RCC 7860 (cell line): ENCODE results near the gene JUNB.
"Not testable (repeated sequence)": the region's sequence is repeated elsewhere in the genome, so short reads cannot be mapped to it uniquely, and the experiment has no call there.

ENCODE experiments used
- DNase-seq: peaks from one replicate; pipeline ENCODE4 v3.0.0-alpha.2; 2015; ENCODE audit warnings: low spot score
- FAIRE-seq: peaks from 2 replicates; lab custom pipeline; 2012; peaks lifted over from hg19 to GRCh38; lab: Jason Lieb, UNC

The JUNB gene

GRCh38 chr19:12802267-12803106 lies 11.2 kb downstream of the JUNB start:
- DNase-seq (no peak), FAIRE-seq (no peak)

GRCh38 chr19:12804051-12804450 lies 12.8 kb downstream of the JUNB start:
- FAIRE-seq = no peak
- DNase-seq = no peak

- FAIRE-seq = no peak
These were observed 15.2 kb downstream of the JUNB start, which contains the start of gene RNASEH2A for GRCh38 chr19:12806242-12807081. Gene RNASEH2A, plus strand, starts transcription at chr19:12806584. Its CDS starts 90 bp downstream, at chr19:12806674.

GRCh38 chr19:12815088-12815487 lies 23.8 kb downstream of the JUNB start:
- FAIRE-seq = no peak
- no peak for DNase-seq

More at GRCh38 chr19:12806242-12807081, 15.2 kb downstream of the JUNB start, which contains the start of gene RNASEH2A:
- peak; percentile 64 for DNase-seq

GRCh38 chr19:12817188-12817587 lies 25.9 kb downstream of the JUNB start:
- not testable (repeated sequence) for DNase-seq

GRCh38 chr19:12817810-12818209 lies 26.5 kb downstream of the JUNB start:
- not testable (repeated sequence) for DNase-seq, FAIRE-seq

More at GRCh38 chr19:12817188-12817587, 25.9 kb downstream of the JUNB start:
- FAIRE-seq = not testable (repeated sequence)

GRCh38 chr19:12821761-12822160 lies 30.5 kb downstream of the JUNB start:
- FAIRE-seq (no peak), DNase-seq (peak; percentile 33)

GRCh38 chr19:12825254-12826131 lies 34.2 kb downstream of the JUNB start:
- FAIRE-seq (no peak), DNase-seq (no peak)

- FAIRE-seq (no peak), DNase-seq (no peak)
These were observed 37.2 kb downstream of the JUNB start for GRCh38 chr19:12828494-12828893.

- no peak for FAIRE-seq
- no peak for DNase-seq
These were observed 42.1 kb downstream of the JUNB start for GRCh38 chr19:12833418-12833737.

GRCh38 chr19:12833738-12834565 lies 42.7 kb downstream of the JUNB start:
- no peak for DNase-seq
- FAIRE-seq = no peak

- DNase-seq = no peak
- no peak for FAIRE-seq
These were observed 43.3 kb downstream of the JUNB start, which contains the start of gene RTBDN for GRCh38 chr19:12834566-12834943. Gene RTBDN, minus strand, starts transcription at chr19:12834579. Its CDS starts 4,600 bp downstream, at chr19:12829979.

GRCh38 chr19:12834976-12835757 lies 43.9 kb downstream of the JUNB start:
- FAIRE-seq = no peak
- no peak for DNase-seq

- no peak for FAIRE-seq
- no peak for DNase-seq
These were observed 45.2 kb downstream of the JUNB start for GRCh38 chr19:12836529-12836863.

- peak; percentile 63 for DNase-seq
- no peak for FAIRE-seq
These were observed 45.9 kb downstream of the JUNB start for GRCh38 chr19:12837225-12837624.

- DNase-seq = no peak
- FAIRE-seq = no peak
These were observed 47.0 kb downstream of the JUNB start, which contains the start of gene MAST1 for GRCh38 chr19:12838182-12838885. Gene MAST1, plus strand, starts transcription at chr19:12838515. Its CDS starts 58 bp downstream, at chr19:12838573.

- FAIRE-seq = no peak
- no peak for DNase-seq
These were observed 47.8 kb downstream of the JUNB start for GRCh38 chr19:12838886-12839756.
